ENCODE results near the gene RAB43. TPM values are rescaled to one million over a fixed set of nuclear protein-coding genes. Genes with fewer than 3 reads are reported as not detected.
"Not testable (repeated sequence)": the region's sequence is repeated elsewhere in the genome, so short reads cannot be mapped to it uniquely, and the experiment has no call there.

Gene RAB43
- polyA plus RNA-seq: 10 to 100 TPM in 1 of 3 donors, 1 to 10 TPM in 2; 6.0 to 11.8 (median 7.2) TPM

DNA sequence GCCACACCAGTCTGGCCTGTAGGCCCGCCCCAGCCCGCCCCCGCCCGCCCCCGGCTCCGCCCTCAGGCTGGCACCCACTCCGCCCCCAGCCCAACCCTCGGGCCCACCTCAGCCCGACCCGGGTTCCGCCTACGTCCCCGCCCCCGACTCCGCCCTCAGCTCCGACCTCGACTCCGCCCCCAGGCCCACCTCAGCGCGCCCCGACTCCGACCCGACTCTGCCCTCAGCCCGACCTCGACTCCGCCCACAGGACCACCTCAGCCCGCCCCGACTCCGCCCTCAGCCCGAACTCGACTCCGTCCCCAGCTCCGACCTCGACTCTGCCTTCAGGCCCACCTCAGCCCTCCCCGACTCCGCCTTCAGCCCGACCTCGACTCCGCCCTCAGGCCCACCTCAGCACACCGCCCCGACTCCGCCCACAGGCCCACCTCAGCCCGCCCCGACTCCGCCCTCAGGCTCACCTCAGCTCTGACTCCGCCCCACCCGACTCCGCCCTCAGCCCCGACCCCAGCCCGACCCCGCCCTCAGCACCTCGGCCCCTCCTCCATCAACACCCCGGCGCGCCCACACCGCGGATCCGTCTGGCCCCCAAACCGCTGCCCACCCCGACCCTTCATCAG, at the start of gene RAB43:
RAB43 (minus strand) TSS at position 13 of the 620 bp plus-strand sequence. CDS start 315 bp downstream, outside the sequence.
- peak within 1 kb of the TSS; percentile 39 for H3K27ac ChIP-seq (ENCODE audit: low read depth, low read length)
- 3 to 8% (median 4%) methylated on average over 38 to 58 of the region's 60 CpGs for WGBS, 3 donors

DNA sequence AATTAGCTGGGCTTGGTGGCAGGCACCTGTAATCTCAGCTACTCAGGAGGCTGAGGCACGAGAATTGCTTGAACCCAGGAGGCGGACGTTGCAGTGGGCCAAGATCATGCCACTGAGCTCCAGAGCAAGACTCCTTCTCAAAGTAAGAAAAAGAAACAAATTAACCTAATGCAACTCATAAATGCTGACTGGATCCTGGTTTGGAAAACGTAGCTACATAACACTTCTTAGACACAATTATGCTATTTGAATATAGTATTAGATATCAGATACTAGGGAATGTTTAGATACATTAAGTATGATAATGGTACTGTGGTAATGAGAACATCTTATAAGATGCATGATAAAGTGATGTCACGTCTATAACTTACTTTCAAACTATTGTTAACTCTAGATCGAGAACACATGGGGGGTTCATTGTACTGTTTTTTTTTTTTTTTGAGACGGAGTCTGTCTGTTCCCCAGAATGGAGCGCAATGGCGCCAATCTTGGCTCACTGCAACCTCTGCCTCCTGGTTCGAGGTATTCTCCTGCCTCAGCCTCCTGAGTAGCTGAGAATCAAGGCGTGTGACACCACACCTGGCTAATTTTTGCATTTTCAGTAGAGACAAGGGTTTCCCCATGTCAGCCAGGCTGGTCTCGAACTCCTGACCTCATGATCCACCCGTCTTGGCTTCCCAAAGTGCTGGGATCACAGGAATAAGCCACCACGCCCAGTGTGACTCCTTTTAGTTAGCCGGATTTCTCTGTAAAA, 45.2 kb upstream of the RAB43 start:
- 82 to 87% (median 87%) methylated on average over 15 of the region's 15 CpGs for WGBS, 3 donors

DNA sequence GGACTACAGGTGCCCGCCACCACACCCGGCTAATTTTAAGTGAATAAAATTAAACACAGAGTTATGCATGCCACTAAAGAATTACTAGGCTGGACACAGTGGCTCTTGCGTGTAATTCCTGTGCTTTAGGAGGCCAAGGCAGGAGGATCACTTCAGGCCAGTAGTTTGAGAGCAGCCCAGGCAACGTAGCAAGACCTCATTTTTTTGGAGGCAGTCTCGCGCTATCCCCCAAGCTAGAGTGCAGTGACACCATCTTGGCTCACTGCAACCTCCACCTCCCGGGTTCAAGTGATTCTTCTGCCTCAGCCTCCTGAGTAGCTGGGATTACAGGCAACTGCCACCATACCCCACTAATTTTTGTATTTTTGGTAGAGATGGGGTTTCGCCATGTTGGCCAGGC, 44.0 kb upstream of the RAB43 start:
- WGBS, 3 donors: 93 to 98% (median 95%) methylated on average over 8 of the region's 8 CpGs
- not testable (repeated sequence) for H3K27ac ChIP-seq (ENCODE audit: low read depth, low read length)

More for the DNA sequence above, 45.2 kb upstream of the RAB43 start:
- H3K27ac ChIP-seq (ENCODE audit: low read depth, low read length): no peak overlapping the region

DNA sequence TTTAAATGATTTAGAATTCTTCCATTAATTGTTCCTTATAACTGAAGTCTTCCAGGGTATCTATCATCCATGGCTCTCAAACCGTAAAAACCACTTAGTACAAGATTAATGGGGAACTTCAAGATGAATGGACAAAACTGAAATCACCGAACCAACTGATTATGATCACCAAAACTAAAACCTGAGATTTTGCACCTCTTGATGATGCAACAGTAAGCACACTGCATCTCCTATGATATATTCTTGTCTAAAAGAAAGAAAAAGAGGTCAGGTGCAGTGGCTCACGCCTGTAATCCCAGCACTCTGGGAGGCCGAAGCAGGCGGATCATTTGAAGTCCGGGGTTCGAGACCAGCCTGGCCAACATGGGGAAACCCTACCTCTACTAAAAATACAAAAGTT, 42.9 kb upstream of the RAB43 start:
- no peak overlapping the region for H3K27ac ChIP-seq (ENCODE audit: low read depth, low read length)

DNA sequence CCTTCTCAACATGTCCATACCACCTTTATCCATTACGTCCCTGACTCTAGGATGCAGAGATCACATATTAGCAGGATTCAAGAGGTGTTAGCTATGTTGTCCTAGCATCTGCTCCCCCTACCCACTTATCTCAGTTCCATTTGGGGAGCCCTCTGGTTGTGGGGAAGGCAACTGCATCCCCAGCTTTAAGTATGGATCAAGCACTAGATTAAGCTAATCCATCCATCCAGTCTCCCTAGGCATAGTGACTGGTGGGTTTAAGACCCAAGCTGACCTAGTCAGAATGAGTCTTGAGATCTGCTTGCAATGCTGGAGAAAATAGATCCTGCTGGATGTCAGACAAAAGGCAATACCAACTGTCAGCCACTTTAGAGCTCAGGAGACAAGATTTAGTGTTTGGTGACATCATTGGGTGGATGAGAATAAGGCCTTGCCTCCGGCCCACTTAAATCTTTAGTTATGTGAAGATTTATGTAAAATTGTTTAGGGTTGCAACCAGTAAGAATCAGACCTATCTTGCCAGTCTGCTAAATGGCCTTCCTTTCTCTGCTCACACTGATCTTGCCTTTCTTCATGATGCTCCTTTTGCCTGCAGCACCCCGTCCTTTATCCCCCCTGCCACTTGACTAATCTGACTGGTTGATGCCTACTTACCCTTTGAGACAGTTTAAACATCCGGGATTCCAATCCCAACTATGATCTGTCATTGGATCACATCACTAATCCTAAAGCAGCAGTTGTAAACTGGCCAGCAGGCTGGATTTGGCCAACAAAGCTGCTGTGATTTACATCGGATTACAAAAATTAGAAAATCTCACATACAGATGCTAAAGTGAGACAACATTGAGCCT, 41.4 kb upstream of the RAB43 start:
- 65 to 73% (median 70%) methylated on average over 5 of the region's 5 CpGs for whole genome bisulfite sequencing, 3 donors
- H3K27ac ChIP-seq (ENCODE audit: low read depth, low read length): no peak overlapping the region

More for the DNA sequence above, 42.9 kb upstream of the RAB43 start:
- 84 to 92% (median 87%) methylated on average over 7 of the region's 7 CpGs for WGBS, 3 donors

DNA sequence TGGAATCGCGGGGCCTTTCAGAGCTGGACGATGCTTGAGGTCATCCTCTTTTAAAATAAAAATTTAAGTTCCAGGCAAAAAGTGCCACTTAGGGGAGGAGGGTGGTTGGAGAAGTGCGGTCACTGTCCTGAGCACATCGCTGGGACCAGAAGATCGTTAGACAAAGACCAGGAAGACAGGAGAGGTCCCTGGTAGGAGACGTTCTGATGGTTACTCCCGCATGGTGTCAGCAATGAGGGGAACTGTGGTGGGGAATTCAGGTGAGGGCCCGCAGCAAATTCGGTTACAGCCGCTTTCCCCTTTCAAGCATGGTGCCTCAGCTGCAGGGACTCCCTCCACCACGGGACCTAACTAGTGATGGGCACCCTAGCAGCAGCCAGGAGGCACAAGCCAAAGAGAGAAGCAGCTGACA, 40.3 kb upstream of the RAB43 start:
- H3K27ac ChIP-seq (ENCODE audit: low read depth, low read length): peak overlapping the region; percentile 89
- WGBS, 3 donors: 1 to 2% (median 1%) methylated on average over 12 of the region's 12 CpGs

DNA sequence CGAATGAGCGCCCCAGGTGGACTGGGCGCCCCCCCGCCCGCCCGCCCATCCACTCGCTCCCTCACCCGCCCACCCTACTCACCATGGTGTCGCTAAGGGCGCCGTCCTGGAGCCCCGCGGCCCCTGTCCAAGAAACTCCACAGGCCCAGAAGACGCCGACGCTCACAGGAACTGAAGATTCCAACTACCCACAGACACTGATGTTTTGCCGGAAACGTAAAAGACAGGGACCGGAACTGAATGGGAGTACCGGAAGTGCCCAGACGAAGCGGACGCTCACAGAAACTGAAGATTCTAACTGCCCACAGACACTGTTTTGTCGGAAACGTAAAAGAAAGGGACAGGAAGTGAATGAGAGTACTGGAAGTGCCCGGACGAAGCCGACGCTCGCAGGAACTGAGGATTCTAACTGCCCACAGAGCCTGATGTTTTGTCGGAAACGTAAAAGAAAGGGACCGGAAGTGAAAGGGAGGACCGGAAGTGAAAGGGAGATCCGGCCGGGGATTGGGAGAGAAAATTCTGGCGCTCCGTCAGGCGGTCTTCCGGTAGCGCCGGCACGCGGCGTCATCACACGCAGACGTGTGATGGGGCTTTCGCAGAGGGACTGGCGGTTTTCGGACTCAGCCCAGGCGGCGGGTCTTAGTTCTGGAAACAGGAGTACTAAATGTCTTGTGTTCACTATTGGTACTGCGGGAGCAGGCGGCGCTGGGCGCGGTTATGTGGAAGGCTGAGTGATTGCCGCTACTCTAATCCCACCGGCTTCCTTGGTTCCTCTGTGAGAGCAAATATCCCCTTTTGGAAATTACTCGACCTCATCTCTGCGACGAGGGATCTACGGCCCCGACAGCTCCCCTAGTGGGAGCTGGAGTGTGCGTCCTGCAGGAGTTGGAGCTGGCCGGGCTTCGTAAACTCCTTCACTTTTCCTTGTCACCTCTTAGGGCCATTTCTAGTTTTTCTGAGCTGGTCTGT, 39.6 kb upstream of the RAB43 start, which contains the start of gene ISY1:
ISY1 (minus strand) TSS at position 173 of the 969 bp plus-strand sequence; CDS start at position 85, 88 bp downstream.
- whole genome bisulfite sequencing, 3 donors: 0% methylated on average over 67 of the region's 67 CpGs
- H3K27ac ChIP-seq (ENCODE audit: low read depth, low read length): peak within 1 kb of the TSS; percentile 89

DNA sequence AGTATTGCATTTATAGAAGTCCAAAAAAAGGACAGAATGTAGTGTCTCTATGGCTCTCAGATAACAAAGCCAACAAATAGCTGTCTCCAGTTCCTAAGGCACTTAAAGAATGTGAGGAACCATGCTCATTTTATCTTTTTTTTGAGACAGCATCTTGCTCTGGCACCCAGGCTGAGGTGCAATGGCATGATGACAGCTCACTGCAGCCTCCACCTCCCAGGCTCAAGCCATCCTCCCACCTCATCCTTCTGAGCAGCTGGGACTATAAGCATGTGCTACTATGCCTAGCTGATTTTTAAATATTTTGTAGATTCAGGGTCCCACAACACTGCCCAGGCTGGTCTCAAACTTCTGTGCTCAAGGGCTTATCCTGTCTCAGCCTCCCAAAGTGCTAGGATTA, 23.2 kb upstream of the RAB43 start:
- no peak overlapping the region for H3K27ac ChIP-seq (ENCODE audit: low read depth, low read length)

DNA sequence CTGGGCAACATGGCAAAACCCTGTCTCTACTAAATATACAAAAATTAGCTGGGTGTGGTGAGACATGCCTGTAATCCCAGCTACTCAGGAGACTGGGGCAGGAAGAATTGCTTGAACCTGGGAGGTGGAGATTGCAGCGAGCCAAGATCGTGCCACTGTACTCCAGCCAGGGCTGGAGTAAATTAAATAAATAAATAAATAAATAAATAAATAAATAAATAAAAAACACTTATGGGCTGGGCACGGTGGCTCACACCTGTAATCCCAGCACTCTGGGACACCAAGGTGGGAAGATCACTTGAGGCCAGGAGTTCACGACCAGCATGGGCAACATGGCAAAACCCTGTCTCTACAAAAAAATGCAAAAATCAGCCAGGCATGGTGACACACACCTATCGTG, 19.4 kb upstream of the RAB43 start:
- H3K27ac ChIP-seq (ENCODE audit: low read depth, low read length): not testable (repeated sequence)
- 95 to 99% (median 97%) methylated on average over 5 of the region's 5 CpGs for WGBS, 3 donors

DNA sequence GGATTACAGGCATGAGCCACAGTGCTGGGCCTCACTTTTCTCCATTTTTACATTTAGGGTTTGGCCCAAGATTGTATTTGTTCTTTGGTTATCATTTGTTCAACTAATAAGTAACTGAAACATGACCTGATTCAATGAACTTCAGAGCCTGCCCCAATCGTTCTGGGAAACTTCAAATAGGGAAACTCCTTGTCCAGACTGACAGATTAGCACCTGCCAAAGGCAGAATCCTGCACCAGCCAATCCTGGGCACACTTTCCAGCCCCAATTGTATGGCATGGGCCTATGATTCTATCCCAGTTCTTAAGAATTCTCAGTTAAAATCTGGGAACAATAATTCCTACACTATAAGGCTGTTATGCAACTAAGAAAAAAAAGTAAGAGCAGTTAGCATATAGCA, 18.3 kb upstream of the RAB43 start:
- H3K27ac ChIP-seq (ENCODE audit: low read depth, low read length): no peak overlapping the region
- 33 to 84% (median 63%) methylated on average over 1 of the region's 1 CpG for WGBS, 3 donors

DNA sequence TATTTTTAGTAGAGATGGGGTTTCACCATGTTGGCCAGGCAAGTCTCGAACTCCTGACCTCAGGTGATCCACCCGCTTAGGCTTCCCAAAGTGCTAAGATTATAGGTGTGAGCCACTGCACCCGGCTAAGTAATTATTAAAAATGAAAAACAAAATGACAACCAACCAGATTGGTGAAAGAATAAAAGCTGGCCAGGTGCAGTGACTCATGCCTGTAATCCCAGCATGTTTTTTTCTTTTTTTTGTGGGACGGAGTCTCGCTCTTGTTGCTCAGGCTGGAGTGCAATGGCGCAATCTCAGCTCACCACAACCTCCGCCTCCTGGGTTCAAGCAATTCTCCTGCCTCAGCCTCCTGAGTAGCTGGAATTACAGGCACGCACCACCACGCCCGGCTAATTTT, 14.7 kb upstream of the RAB43 start:
- WGBS, 3 donors: 89 to 98% (median 96%) methylated on average over 10 of the region's 10 CpGs
- not testable (repeated sequence) for H3K27ac ChIP-seq (ENCODE audit: low read depth, low read length)

DNA sequence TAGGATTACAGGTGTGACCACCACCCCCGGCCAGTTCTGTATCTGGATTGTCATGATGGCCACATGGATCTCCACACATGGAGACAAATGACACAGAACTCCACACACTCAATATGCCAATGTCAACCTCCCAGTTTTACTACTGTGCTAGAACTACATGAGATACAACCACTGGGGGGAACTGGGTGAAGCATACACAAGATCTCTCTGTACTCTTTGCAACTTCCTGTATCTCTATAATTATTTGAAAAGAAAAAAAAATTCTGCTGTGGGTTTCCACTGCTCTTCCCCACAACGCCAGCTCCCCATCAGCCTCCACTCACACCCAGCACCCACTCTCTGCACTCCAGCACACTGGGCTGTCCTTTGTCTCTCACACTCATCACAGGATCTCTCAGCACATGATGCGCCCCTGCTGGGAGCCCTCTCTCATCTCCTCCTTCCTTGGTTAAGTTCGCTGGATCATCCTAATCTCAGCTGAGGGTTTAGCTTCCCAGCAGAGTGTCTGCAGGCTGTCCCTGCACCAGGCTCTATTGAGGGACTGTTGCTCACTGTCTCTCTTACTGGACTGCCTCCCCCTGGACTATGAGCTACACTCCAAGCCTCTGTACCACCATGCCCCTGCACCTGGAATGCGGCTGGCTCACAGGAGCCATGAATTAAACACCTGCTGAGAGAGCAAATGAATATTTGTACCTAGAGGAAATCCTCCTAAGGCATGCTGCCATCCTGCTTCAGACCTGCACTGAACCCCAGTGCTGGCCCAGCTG, 10.7 kb upstream of the RAB43 start:
- WGBS, 3 donors: 86 to 91% (median 87%) methylated on average over 5 of the region's 5 CpGs
- H3K27ac ChIP-seq (ENCODE audit: low read depth, low read length): no peak overlapping the region

DNA sequence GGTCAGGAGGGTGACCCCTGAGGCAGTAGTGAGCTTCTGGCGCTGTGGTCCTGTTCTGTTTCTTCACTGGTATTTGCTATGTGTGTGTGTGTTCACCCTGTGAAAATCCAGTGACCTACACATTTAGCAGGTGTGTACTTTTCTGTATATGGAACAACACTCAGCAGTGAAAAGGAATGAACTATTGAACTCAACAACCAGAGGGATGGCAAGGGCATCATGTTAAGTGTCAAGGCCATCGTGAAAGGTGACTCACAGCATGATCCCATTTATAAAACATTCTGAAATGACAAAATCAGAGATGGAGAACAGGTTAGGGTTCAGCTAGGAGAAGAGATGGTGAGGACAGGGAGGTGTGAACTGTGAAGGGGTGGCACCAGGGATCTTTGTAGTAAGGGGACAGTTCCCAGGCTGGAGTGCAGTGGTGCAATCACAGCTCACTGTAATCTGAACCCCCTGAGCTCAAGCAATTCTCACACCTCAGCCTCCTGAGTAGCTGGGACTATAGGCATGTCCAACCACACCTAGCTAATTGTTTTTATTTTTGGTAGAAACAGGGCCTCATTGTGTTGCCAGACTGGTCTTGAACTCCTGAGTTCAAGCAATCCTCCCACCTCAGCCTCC, 10.0 kb upstream of the RAB43 start:
- whole genome bisulfite sequencing, 3 donors: 83 to 92% (median 85%) methylated on average over 2 of the region's 2 CpGs
- H3K27ac ChIP-seq (ENCODE audit: low read depth, low read length): no peak overlapping the region

DNA sequence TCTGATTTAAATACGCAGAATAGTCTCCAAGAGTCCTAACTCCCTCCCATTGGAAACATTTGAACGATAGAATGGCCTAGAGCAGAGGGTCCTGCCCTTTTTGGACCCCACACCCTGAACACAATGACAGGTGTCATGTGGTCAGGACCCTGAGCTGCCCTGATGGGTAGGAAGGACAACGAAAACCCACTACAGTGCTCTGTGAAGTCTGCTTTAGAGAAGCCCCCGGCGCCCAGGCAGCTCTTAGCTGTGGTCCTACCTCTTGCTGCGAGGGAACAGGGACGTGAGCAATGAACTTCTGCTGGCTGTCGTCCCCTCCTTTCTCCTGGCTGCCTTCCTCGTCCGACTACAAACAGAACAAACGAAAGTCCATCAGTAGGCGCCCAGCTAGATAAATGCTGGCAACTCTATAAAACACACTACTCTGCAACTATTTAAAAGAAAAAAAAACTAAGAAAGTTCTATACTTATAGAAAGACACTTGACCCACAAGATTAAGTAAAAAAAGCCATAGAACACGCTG, 8.7 kb upstream of the RAB43 start:
- H3K27ac ChIP-seq (ENCODE audit: low read depth, low read length): no peak overlapping the region
- 90 to 94% (median 91%) methylated on average over 13 of the region's 13 CpGs for WGBS, 3 donors

DNA sequence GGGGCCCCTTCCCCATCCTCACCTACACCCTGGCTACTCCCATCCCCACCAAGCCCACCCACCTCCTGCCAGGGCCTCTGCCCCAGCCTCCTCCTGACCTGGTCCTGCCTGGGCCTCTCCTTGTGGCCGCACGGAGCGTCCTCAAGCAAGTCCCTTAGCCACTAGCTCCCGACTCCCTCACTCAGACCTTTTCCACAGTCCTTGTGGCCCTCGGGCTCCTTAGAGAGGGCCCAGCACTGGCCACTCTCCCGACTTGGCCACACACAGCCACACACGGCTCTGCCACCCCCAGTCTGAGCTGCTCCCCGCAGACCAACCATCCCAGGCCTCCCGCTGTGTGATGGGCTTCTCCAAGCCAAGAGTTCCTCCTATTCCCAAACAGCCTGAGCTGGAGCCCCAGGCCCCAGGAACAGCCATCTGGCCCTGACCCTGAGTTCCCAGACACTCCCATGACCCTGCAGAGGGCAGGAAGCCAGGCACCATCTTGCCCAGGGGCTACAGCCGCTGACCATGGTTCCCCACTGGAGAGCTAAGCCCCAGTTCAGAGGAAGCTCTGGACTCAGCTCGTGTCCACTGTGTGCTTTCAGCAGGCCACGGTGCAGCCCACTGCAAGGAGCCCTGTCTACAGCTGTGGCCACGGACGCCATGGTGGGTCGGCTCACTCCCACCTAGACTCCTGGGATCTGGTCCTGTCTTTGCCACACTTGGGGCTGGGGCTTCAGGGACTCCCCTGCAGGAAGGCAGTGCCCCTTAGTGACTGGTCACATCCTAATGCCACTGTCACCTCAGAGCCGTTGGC, 7.0 kb upstream of the RAB43 start:
- WGBS, 3 donors: 92 to 96% (median 93%) methylated on average over 15 to 16 of the region's 16 CpGs
- H3K27ac ChIP-seq (ENCODE audit: low read depth, low read length): no peak overlapping the region

DNA sequence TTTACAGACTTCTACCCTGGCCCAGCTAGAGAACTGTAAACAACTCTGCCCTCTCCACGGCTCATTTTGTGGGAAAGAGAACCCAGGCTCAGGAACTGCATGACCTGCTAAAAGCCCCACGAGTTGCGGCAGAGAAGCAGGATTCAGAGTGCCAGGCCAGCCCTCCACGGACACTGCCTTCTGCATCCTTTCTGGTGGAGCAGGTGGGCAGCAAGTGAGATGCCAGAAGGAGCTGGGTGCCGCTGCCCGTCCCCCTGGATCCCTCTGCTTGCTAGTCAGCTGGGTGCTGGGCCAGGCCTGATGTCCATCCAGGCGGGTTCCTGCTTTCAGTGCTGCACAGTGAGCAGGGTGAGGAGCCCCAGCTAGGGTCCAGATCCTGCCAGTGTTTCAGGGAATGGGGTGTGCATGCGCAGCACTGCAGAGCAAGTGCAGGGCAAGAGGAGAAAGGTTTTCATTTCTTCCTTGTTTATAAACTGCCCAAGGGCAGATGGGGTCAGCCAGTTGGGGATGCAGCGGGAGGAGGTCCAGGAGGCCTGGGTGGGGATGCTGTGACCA, 5.2 kb upstream of the RAB43 start:
- WGBS, 3 donors: 79 to 89% (median 79%) methylated on average over 9 of the region's 9 CpGs

More for the DNA sequence above, 5.2 kb upstream of the RAB43 start:
- H3K27ac ChIP-seq (ENCODE audit: low read depth, low read length): no peak overlapping the region
